Hepatocyte (in vitro differentiated cells): ENCODE measurements around the gene TPSB2. TPM values are rescaled to one million over a fixed set of nuclear protein-coding genes. Genes with fewer than 3 reads are reported as not detected.

Experiments
- DNase-seq: peaks from one replicate; pipeline ENCODE4 v3.0.0-alpha.2; 2016; ENCODE audit warnings: low spot score
- H2AFZ ChIP-seq: fragments of 200-600 bp; sonication (generic); 2 replicates; pipeline ENCODE4 v1.6.0; 2016; ENCODE audit warnings: antibody characterized with exemption, mild to moderate bottlenecking
- H3K27ac ChIP-seq: fragments of 200-600 bp; sonication (generic); 2 replicates; pipeline ENCODE4 v1.5.1; 2016; ENCODE audit warnings: mild to moderate bottlenecking
- H3K27me3 ChIP-seq: fragments of 200-600 bp; sonication (generic); 2 replicates; pipeline ENCODE4 v1.6.1; 2016
- H3K36me3 ChIP-seq: fragments of 200-600 bp; sonication (generic); replicated peaks from 2 replicates; pipeline ENCODE4 v1.5.1; 2016; ENCODE audit warnings: low read depth; ENCODE audit not compliant: insufficient read depth
- H3K4me1 ChIP-seq: fragments of 200-600 bp; sonication (generic); 2 replicates; pipeline ENCODE4 v1.5.1; 2016; ENCODE audit warnings: mild to moderate bottlenecking, moderate library complexity; ENCODE audit not compliant: insufficient read depth
- H3K4me2 ChIP-seq: fragments of 200-600 bp; sonication (generic); 2 replicates; pipeline ENCODE4 v1.6.0; 2016
- H3K4me3 ChIP-seq: fragments of 200-600 bp; sonication (generic); 2 replicates; pipeline ENCODE4 v1.5.1; 2016; ENCODE audit warnings: mild to moderate bottlenecking
- H3K79me2 ChIP-seq: fragments of 200-600 bp; sonication (generic); 2 replicates; pipeline ENCODE4 v1.6.0; 2017; ENCODE audit warnings: mild to moderate bottlenecking
- H3K9me2 ChIP-seq: fragments of 200-600 bp; sonication (generic); replicated peaks from 2 replicates; pipeline ENCODE4 v1.6.0; 2017; ENCODE audit warnings: mild to moderate bottlenecking; ENCODE audit not compliant: insufficient read depth
- H3K9me3 ChIP-seq: fragments of 200-600 bp; sonication (generic); 2 replicates; pipeline ENCODE4 v1.5.1; 2016; ENCODE audit warnings: low read depth, mild to moderate bottlenecking
- H4K20me1 ChIP-seq: fragments of 200-600 bp; sonication (generic); 2 replicates; pipeline ENCODE4 v1.6.0; 2016; ENCODE audit warnings: mild to moderate bottlenecking; ENCODE audit not compliant: insufficient read depth, poor library complexity, severe bottlenecking
- CTCF ChIP-seq: fragments of 200-600 bp; sonication (generic); IDR thresholded peaks from 2 replicates; pipeline ENCODE4 v1.5.1; 2016; ENCODE audit warnings: antibody characterized with exemption, mild to moderate bottlenecking; ENCODE audit not compliant: poor library complexity
- EZH2 ChIP-seq: fragments of 200-600 bp; sonication (generic); IDR thresholded peaks from 2 replicates; pipeline ENCODE4 v1.6.1; 2016; ENCODE audit warnings: antibody characterized with exemption, mild to moderate bottlenecking, borderline replicate concordance
- EZH2phosphoT487 ChIP-seq: fragments of 200-600 bp; sonication (generic); IDR thresholded peaks from one replicate; pipeline ENCODE4 v1.6.1; 2018; ENCODE audit warnings: antibody characterized with exemption, mild to moderate bottlenecking, low read depth, moderate library complexity; ENCODE audit not compliant: unreplicated experiment, severe bottlenecking
- WGBS: methylation state at CpG from one replicate; pipeline ENCODE4 v1.1.6; 2016; ENCODE audit warnings: low lambda C conversion rate; ENCODE audit errors: missing lambda C conversion rate; 5-methylcytosine and 5-hydroxymethylcytosine counted together
- polyA plus RNA-seq: library from polyadenylated mRNA; unstranded; fragments of >200 nt; fragmentation: Nextera tagmentation; extraction: Ambion mirVana; gene quantifications from 2 replicates; pipeline ENCODE4 v1.2.1, GENCODE V29; 2016
- total RNA-seq: library from RNA; depleted of rRNA; stranded (reverse); fragments of >200 nt; gene quantifications from 2 replicates; pipeline ENCODE4 v1.2.3, GENCODE V29; 2014

TPSB2 gene
- total and polyA plus RNA-seq, 2 experiments from 2014 or later, result not detected

GRCh38 chr16:1182316-1182671 lies 47.7 kb downstream of the TPSB2 start:
- Histone ChIP-seq H3K4me2 (peak overlapping the region; percentile 64), H3K27ac (peak overlapping the region; percentile 71), H3K36me3 (no peaks in the 10 kb centered on the region), H2AFZ (no peak overlapping the region), H3K4me1 (peaks cover 25% of the 10 kb centered on the region), H3K9me2 (no peaks in the 10 kb centered on the region), H3K4me3 (no peak overlapping the region), H3K27me3 (no peaks in the 10 kb centered on the region), H4K20me1 (no peaks in the 10 kb centered on the region), H3K9me3 (no peaks in the 10 kb centered on the region), H3K79me2 (no peaks in the 10 kb centered on the region)
- WGBS, result 35% methylated on average over 14 of the region's 19 CpGs
- TF ChIP-seq CTCF (no peak), EZH2 (no peak), EZH2phosphoT487 (no peak)
- peak; percentile 89 for DNase-seq

GRCh38 chr16:1181404-1182315 lies 48.3 kb downstream of the TPSB2 start:
- H3K27me3 ChIP-seq, result no peaks in the 10 kb centered on the region
- no peaks in the 10 kb centered on the region for H4K20me1 ChIP-seq
- peak overlapping the region; percentile 64 for H3K4me2 ChIP-seq
- DNase-seq, result no peak
- H3K4me3 ChIP-seq, result no peak overlapping the region
- no peak overlapping the region for H2AFZ ChIP-seq
- peaks cover 25% of the 10 kb centered on the region for H3K4me1 ChIP-seq
- H3K36me3 ChIP-seq, result no peaks in the 10 kb centered on the region
- H3K9me2 ChIP-seq, result no peaks in the 10 kb centered on the region
- H3K27ac ChIP-seq, result peak overlapping the region; percentile 69
- WGBS, result 73% methylated on average over 32 of the region's 39 CpGs
- H3K79me2 ChIP-seq, result no peaks in the 10 kb centered on the region
- TF ChIP-seq CTCF, result peak; percentile 25
- no peak for TF ChIP-seq EZH2phosphoT487
- no peak for TF ChIP-seq EZH2
- H3K9me3 ChIP-seq, result no peaks in the 10 kb centered on the region

GRCh38 chr16:1180549-1181403 lies 49.2 kb downstream of the TPSB2 start:
- Histone ChIP-seq H3K4me3 (no peak overlapping the region), H4K20me1 (no peaks in the 10 kb centered on the region), H3K79me2 (no peaks in the 10 kb centered on the region), H3K36me3 (no peaks in the 10 kb centered on the region), H3K4me2 (no peak overlapping the region), H2AFZ (no peak overlapping the region), H3K27ac (peak overlapping the region; percentile 69), H3K27me3 (no peaks in the 10 kb centered on the region), H3K9me3 (no peaks in the 10 kb centered on the region), H3K4me1 (peaks cover 25% of the 10 kb centered on the region), H3K9me2 (no peaks in the 10 kb centered on the region)
- TF ChIP-seq EZH2 (no peak), CTCF (no peak), EZH2phosphoT487 (no peak)
- 79% methylated on average over 27 of the region's 38 CpGs for WGBS
- DNase-seq, result no peak

Other genes starting within 250 kb of the TPSB2 start
- gene SOX8, start 248.4 kb downstream of the TPSB2 start, total RNA-seq, result 2.7 and 3.8 TPM in 2 replicates
- gene SOX8, start 248.4 kb downstream of the TPSB2 start, polyA plus RNA-seq, result 3.8 and 4.7 TPM in 2 replicates
- 0.77 TPM in 1 of 2 replicates, not detected in the other for gene SSTR5, start 157.4 kb downstream of the TPSB2 start, total RNA-seq
- 1.3 TPM in 1 of 2 replicates, not detected in the other for gene SSTR5, start 157.4 kb downstream of the TPSB2 start, polyA plus RNA-seq
- not detected in 2 replicates for gene C1QTNF8, start 133.9 kb downstream of the TPSB2 start, total RNA-seq
- 0.10 TPM in 1 of 2 replicates, not detected in the other for gene C1QTNF8, start 133.9 kb downstream of the TPSB2 start, polyA plus RNA-seq
- 8.6 and 9.1 TPM in 2 replicates for gene CACNA1H, start 77.1 kb downstream of the TPSB2 start, total RNA-seq
- gene CACNA1H, start 77.1 kb downstream of the TPSB2 start, polyA plus RNA-seq, result 9.1 and 9.7 TPM in 2 replicates
- 0.67 and 1.3 TPM in 2 replicates for gene TPSG1, start 4.9 kb downstream of the TPSB2 start, total RNA-seq
- gene TPSG1, start 4.9 kb downstream of the TPSB2 start, polyA plus RNA-seq, result 2.0 and 2.3 TPM in 2 replicates
- gene TPSAB1, start 10.5 kb upstream of the TPSB2 start, total RNA-seq, result not detected in 2 replicates
- not detected in 2 replicates for gene TPSAB1, start 10.5 kb upstream of the TPSB2 start, polyA plus RNA-seq
- not detected in 2 replicates for gene TPSD1, start 25.9 kb upstream of the TPSB2 start, total RNA-seq
- gene TPSD1, start 25.9 kb upstream of the TPSB2 start, polyA plus RNA-seq, result not detected in 2 replicates
- gene UBE2I, start 79.5 kb upstream of the TPSB2 start, total RNA-seq, result 76.0 and 78.8 TPM in 2 replicates
- gene UBE2I, start 79.5 kb upstream of the TPSB2 start, polyA plus RNA-seq, result 150 and 183 TPM in 2 replicates
- 1.8 and 3.0 TPM in 2 replicates for gene BAIAP3, start 103.5 kb upstream of the TPSB2 start, total RNA-seq
- gene BAIAP3, start 103.5 kb upstream of the TPSB2 start, polyA plus RNA-seq, result 2.4 and 5.5 TPM in 2 replicates
- 65.5 and 73.0 TPM in 2 replicates for gene TSR3, start 121.7 kb upstream of the TPSB2 start, total RNA-seq
- gene TSR3, start 121.7 kb upstream of the TPSB2 start, polyA plus RNA-seq, result 137 and 138 TPM in 2 replicates
- gene GNPTG, start 121.7 kb upstream of the TPSB2 start, total RNA-seq, result 70.1 and 76.6 TPM in 2 replicates
- gene GNPTG, start 121.7 kb upstream of the TPSB2 start, polyA plus RNA-seq, result 133 and 161 TPM in 2 replicates
- 5.5 and 10.3 TPM in 2 replicates for gene UNKL, start 184.5 kb upstream of the TPSB2 start, total RNA-seq
- 8.5 and 9.6 TPM in 2 replicates for gene UNKL, start 184.5 kb upstream of the TPSB2 start, polyA plus RNA-seq
- gene UQCC4, start 190.6 kb upstream of the TPSB2 start, total RNA-seq, result 16.0 and 17.3 TPM in 2 replicates
- gene UQCC4, start 190.6 kb upstream of the TPSB2 start, polyA plus RNA-seq, result 24.0 and 36.6 TPM in 2 replicates
- 2.0 and 2.5 TPM in 2 replicates for gene PERCC1, start 200.9 kb upstream of the TPSB2 start, total RNA-seq
- gene PERCC1, start 200.9 kb upstream of the TPSB2 start, polyA plus RNA-seq, result not detected in 2 replicates
- gene CCDC154, start 214.4 kb upstream of the TPSB2 start, total RNA-seq, result 0.33 and 0.64 TPM in 2 replicates
- gene CCDC154, start 214.4 kb upstream of the TPSB2 start, polyA plus RNA-seq, result 1.6 and 4.6 TPM in 2 replicates
- gene CLCN7, start 244.8 kb upstream of the TPSB2 start, total RNA-seq, result 47.4 and 56.3 TPM in 2 replicates
- gene CLCN7, start 244.8 kb upstream of the TPSB2 start, polyA plus RNA-seq, result 107 and 127 TPM in 2 replicates